GM23248 (cell line): ENCODE data around the gene MVD. TPM values are rescaled to one million over a fixed set of nuclear protein-coding genes. Genes with fewer than 3 reads are reported as not detected.

Experiments
- DNase-seq: peaks from one replicate; pipeline ENCODE4 v3.0.0-alpha.2; 2015
- H2AFZ ChIP-seq: fragments of 200-600 bp; sonication (generic); 2 replicates; pipeline ENCODE4 v1.6.1; 2016; ENCODE audit warnings: antibody characterized with exemption
- H3F3A ChIP-seq: fragments of 200-600 bp; sonication (generic); 2 replicates; pipeline ENCODE4 v1.6.1; 2016; ENCODE audit warnings: mild to moderate bottlenecking, antibody characterized with exemption, mixed run types; ENCODE audit not compliant: insufficient read depth
- H3K27ac ChIP-seq: fragments of 200-600 bp; sonication (generic); 2 replicates; pipeline ENCODE4 v1.5.1; 2016; ENCODE audit warnings: mild to moderate bottlenecking
- H3K27me3 ChIP-seq: fragments of 200-600 bp; sonication (generic); replicated peaks from 2 replicates; pipeline ENCODE4 v1.6.1; 2016; ENCODE audit warnings: mild to moderate bottlenecking; ENCODE audit not compliant: insufficient read depth
- H3K36me3 ChIP-seq: fragments of 200-600 bp; sonication (generic); 2 replicates; pipeline ENCODE4 v1.6.1; 2016; ENCODE audit warnings: low read depth, mild to moderate bottlenecking
- H3K4me1 ChIP-seq: fragments of 200-600 bp; sonication (generic); 2 replicates; pipeline ENCODE4 v1.6.1; 2016; ENCODE audit warnings: mild to moderate bottlenecking; ENCODE audit not compliant: insufficient read depth
- H3K4me2 ChIP-seq: fragments of 200-600 bp; sonication (generic); one replicate; pipeline ENCODE4 v1.6.1; 2016; ENCODE audit warnings: mild to moderate bottlenecking; ENCODE audit not compliant: unreplicated experiment
- H3K4me3 ChIP-seq: fragments of 200-600 bp; sonication (generic); 2 replicates; pipeline ENCODE4 v1.5.1; 2016; ENCODE audit warnings: mild to moderate bottlenecking
- H3K79me2 ChIP-seq: fragments of 200-600 bp; sonication (generic); 2 replicates; pipeline ENCODE4 v1.6.1; 2016; ENCODE audit warnings: mild to moderate bottlenecking; ENCODE audit not compliant: insufficient read depth
- H3K9ac ChIP-seq: fragments of 200-600 bp; sonication (generic); 2 replicates; pipeline ENCODE4 v1.6.1; 2016; ENCODE audit warnings: mild to moderate bottlenecking
- H3K9me2 ChIP-seq: fragments of 200-600 bp; sonication (generic); 2 replicates; pipeline ENCODE4 v1.6.1; 2016; ENCODE audit warnings: mixed run types, mild to moderate bottlenecking, moderate library complexity; ENCODE audit not compliant: insufficient read depth
- H3K9me3 ChIP-seq: fragments of 200-600 bp; sonication (generic); one replicate; pipeline ENCODE4 v1.6.1; 2017; ENCODE audit warnings: low read depth
- H4K20me1 ChIP-seq: fragments of 200-600 bp; sonication (generic); 2 replicates; pipeline ENCODE4 v1.6.0; 2016; ENCODE audit not compliant: insufficient read depth
- EZH2 ChIP-seq: fragments of 200-600 bp; sonication (generic); IDR thresholded peaks from 2 replicates; pipeline ENCODE4 v1.6.1; 2018; ENCODE audit warnings: antibody characterized with exemption, mild to moderate bottlenecking; ENCODE audit not compliant: insufficient read depth, poor library complexity, severe bottlenecking
- EZH2phosphoT487 ChIP-seq: fragments of 200-600 bp; sonication (generic); IDR thresholded peaks from 2 replicates; pipeline ENCODE4 v1.6.1; 2018; ENCODE audit warnings: antibody characterized with exemption, moderate library complexity, mild to moderate bottlenecking, low read depth; ENCODE audit not compliant: insufficient read depth
- WGBS, 2 experiments: methylation state at CpG; one replicate each; pipeline ENCODE4 v1.1.6; 2015 to 2017; ENCODE audit warnings: low lambda C conversion rate in 2 of 2, low coverage in 1 of 2; ENCODE audit errors: missing lambda C conversion rate in 2 of 2; 5-methylcytosine and 5-hydroxymethylcytosine counted together
- in situ Hi-C: fragments of 300-500 bp; cut with MboI; formaldehyde crosslinking; loops from 2 replicates; pipeline ENCODE4 v1.15.0; 2020
- polyA plus RNA-seq: library from polyadenylated mRNA; unstranded; fragments of >200 nt; fragmentation: Nextera tagmentation; extraction: Ambion mirVana; gene quantifications from 2 replicates; pipeline ENCODE4 v1.2.1, GENCODE V29; 2016
- total RNA-seq: library from RNA; depleted of rRNA; stranded (reverse); fragments of >200 nt; shearing (Covaris generic); gene quantifications from 2 replicates; pipeline ENCODE4 v1.2.3, GENCODE V29; 2014

Gene MVD
- total and polyA plus RNA-seq, 2 experiments from 2014 or later: 25.0 to 27.4 TPM

- no peak overlapping the region for H2AFZ ChIP-seq
- no peak overlapping the region for H3K4me3 ChIP-seq
- no peak overlapping the region for H3K27ac ChIP-seq
- no peak overlapping the region for H3K4me2 ChIP-seq
- no peak overlapping the region for H3K9ac ChIP-seq
- 88 to 93% methylated on average over 23 to 25 of the region's 25 CpGs for WGBS, 2 experiments
- no peaks in the 10 kb centered on the region for H3F3A ChIP-seq
- no peak for DNase-seq
- no peaks in the 10 kb centered on the region for H3K4me1 ChIP-seq
- H3K9me3 ChIP-seq: no peaks in the 10 kb centered on the region
- no peaks in the 10 kb centered on the region for H3K36me3 ChIP-seq
- H4K20me1 ChIP-seq: no peaks in the 10 kb centered on the region
- in situ Hi-C loops: no loop called here
- TF ChIP-seq EZH2: no peak
- TF ChIP-seq EZH2phosphoT487: no peak
- peaks cover 11% of the 10 kb centered on the region; the same call in 1 of the 2 replicates for H3K79me2 ChIP-seq
- no peaks in the 10 kb centered on the region for H3K9me2 ChIP-seq
- no peaks in the 10 kb centered on the region for H3K27me3 ChIP-seq
These were observed 6.5 kb downstream of the MVD start for GRCh38 chr16:88656291-88656980.

GRCh38 chr16:88655733-88656281 lies 7.1 kb downstream of the MVD start:
- TF ChIP-seq EZH2phosphoT487 (no peak), EZH2 (no peak)
- H3K27me3 ChIP-seq: no peaks in the 10 kb centered on the region
- no peak overlapping the region for H2AFZ ChIP-seq

GRCh38 chr16:88655053-88655732 lies 7.7 kb downstream of the MVD start:
- H3K27ac ChIP-seq: no peak overlapping the region
- no peak overlapping the region for H2AFZ ChIP-seq
- H3K9ac ChIP-seq: no peak overlapping the region
- H3K36me3 ChIP-seq: no peaks in the 10 kb centered on the region
- DNase-seq: no peak
- H3K79me2 ChIP-seq: peaks cover 5% of the 10 kb centered on the region; the same call in 1 of the 2 replicates
- WGBS, 2 experiments: 95 to 96% methylated on average over 39 to 50 of the region's 50 CpGs
- in situ Hi-C loops: no loop called here
- H4K20me1 ChIP-seq: no peaks in the 10 kb centered on the region
- TF ChIP-seq EZH2 (no peak), EZH2phosphoT487 (no peak)
- no peak overlapping the region for H3K4me2 ChIP-seq
- no peaks in the 10 kb centered on the region for H3K9me2 ChIP-seq
- no peaks in the 10 kb centered on the region for H3K9me3 ChIP-seq
- H3K4me3 ChIP-seq: no peak overlapping the region
- H3K4me1 ChIP-seq: no peaks in the 10 kb centered on the region
- H3F3A ChIP-seq: no peaks in the 10 kb centered on the region
- H3K27me3 ChIP-seq: no peaks in the 10 kb centered on the region

More at GRCh38 chr16:88655733-88656281, 7.1 kb downstream of the MVD start:
- H3K9me3 ChIP-seq: no peaks in the 10 kb centered on the region
- H3K27ac ChIP-seq: no peak overlapping the region
- no peaks in the 10 kb centered on the region for H3K4me1 ChIP-seq
- no peak overlapping the region for H3K4me2 ChIP-seq
- no peaks in the 10 kb centered on the region for H3K9me2 ChIP-seq
- 91 to 95% methylated on average over 27 to 29 of the region's 29 CpGs for WGBS, 2 experiments
- no peak overlapping the region for H3K4me3 ChIP-seq
- DNase-seq: no peak
- no peaks in the 10 kb centered on the region for H4K20me1 ChIP-seq
- in situ Hi-C loops: no loop called here
- H3K9ac ChIP-seq: no peak overlapping the region
- peaks cover 11% of the 10 kb centered on the region; the same call in 1 of the 2 replicates for H3K79me2 ChIP-seq
- no peaks in the 10 kb centered on the region for H3K36me3 ChIP-seq
- no peaks in the 10 kb centered on the region for H3F3A ChIP-seq

GRCh38 chr16:88654363-88655052 lies 8.4 kb downstream of the MVD start:
- H3K79me2 ChIP-seq: no peaks in the 10 kb centered on the region
- no peaks in the 10 kb centered on the region for H3K9me2 ChIP-seq
- no peaks in the 10 kb centered on the region for H3K9me3 ChIP-seq
- DNase-seq: no peak
- TF ChIP-seq EZH2 (no peak), EZH2phosphoT487 (no peak)
- H3F3A ChIP-seq: no peaks in the 10 kb centered on the region
- H4K20me1 ChIP-seq: no peaks in the 10 kb centered on the region
- H3K36me3 ChIP-seq: no peaks in the 10 kb centered on the region
- H3K4me3 ChIP-seq: no peak overlapping the region
- 93 to 94% methylated on average over 26 to 28 of the region's 28 CpGs for WGBS, 2 experiments
- in situ Hi-C loops: no loop called here
- H3K4me1 ChIP-seq: no peaks in the 10 kb centered on the region
- no peak overlapping the region for H3K27ac ChIP-seq
- no peak overlapping the region for H3K4me2 ChIP-seq
- H3K9ac ChIP-seq: no peak overlapping the region
- no peaks in the 10 kb centered on the region for H3K27me3 ChIP-seq
- no peak overlapping the region for H2AFZ ChIP-seq
